T-cell (primary cell): ENCODE measurements around the gene GHRH. TPM values are rescaled to one million over a fixed set of nuclear protein-coding genes. Genes with fewer than 3 reads are reported as not detected.

Source experiments
- ATAC-seq, 4 experiments: fragments of 200-7000 bp in 3 of 4; fragments of 150-1000 bp in 1 of 4; cut with Tn5 transposase; replicated peaks in 1 of 4; 1 replicate in 3 of 4; 2 replicates in 1 of 4; pipeline ENCODE4 v1.10.0; 2021; ENCODE audit warnings: moderate library complexity in 3 of 4, mild to moderate bottlenecking in 2 of 4, moderate number of reproducible peaks in 1 of 4
- CTCF ChIA-PET, 2 donors: fragments of 300-600 bp; sonication (Branson Sonifier 250); formaldehyde crosslinking; loops; one replicate each; lab custom pipeline; 2022; ENCODE audit warnings: antibody characterized with exemption in 2 of 2; lab: Charles Lee
- POLR2A ChIA-PET, 2 donors: fragments of 300-600 bp; sonication (Branson Sonifier 250); formaldehyde crosslinking; loops; one replicate each; lab custom pipeline; 2022; ENCODE audit warnings: antibody characterized with exemption in 2 of 2; lab: Charles Lee
- DNase-seq, 35 experiments: peaks; one replicate each; pipeline versions ENCODE4 v3.0.0 to v3.0.0-alpha.2; 2013 to 2023
- H3K27ac ChIP-seq: one replicate; pipeline ENCODE4 v1.5.1; 2013; ENCODE audit warnings: low read length
- H3K27me3 ChIP-seq, 2 experiments: replicated peaks in 1 of 2; 1 replicate in 1 of 2; 2 replicates in 1 of 2; pipeline versions ENCODE4 v1.6.1 to v1.7.0; 2013; ENCODE audit warnings: low read length in 1 of 2, mixed read lengths in 1 of 2; ENCODE audit not compliant: control insufficient read depth in 2 of 2, insufficient read depth in 2 of 2; ENCODE audit errors: extremely low read depth in 1 of 2
- H3K36me3 ChIP-seq, 2 donors: 1 replicate in 1 of 2; 2 replicates in 1 of 2; pipeline versions ENCODE4 v1.6.1 to v1.7.0; 2013; ENCODE audit warnings: low read length in 1 of 2; ENCODE audit not compliant: control insufficient read depth in 2 of 2, insufficient read depth in 1 of 2; ENCODE audit errors: extremely low read depth in 1 of 2
- H3K4me1 ChIP-seq, 2 experiments: 1 replicate in 1 of 2; 2 replicates in 1 of 2; pipeline versions ENCODE4 v1.6.1 to v1.7.0; 2013; ENCODE audit warnings: low read length in 2 of 2, mixed read lengths in 1 of 2; ENCODE audit not compliant: insufficient read depth in 2 of 2, control insufficient read depth in 1 of 2; ENCODE audit errors: extremely low read depth in 1 of 2
- H3K4me3 ChIP-seq, 2 donors: 1 replicate in 1 of 2; 2 replicates in 1 of 2; pipeline versions ENCODE4 v1.5.1 to v1.7.0; 2013; ENCODE audit warnings: mild to moderate bottlenecking in 2 of 2, low read length in 1 of 2, moderate library complexity in 1 of 2; ENCODE audit not compliant: control insufficient read depth in 1 of 2; ENCODE audit errors: extremely low read depth in 1 of 2
- H3K9me3 ChIP-seq: 2 replicates; pipeline ENCODE4 v1.7.0; 2013
- H3K27ac Mint-ChIP-seq, 2 donors: one replicate each; pipeline ENCODE4 v1.8.0; 2020 to 2021; ENCODE audit warnings: mild to moderate bottlenecking in 2 of 2, mixed read lengths in 2 of 2
- H3K27me3 Mint-ChIP-seq, 2 donors: one replicate each; pipeline ENCODE4 v1.8.0; 2021 to 2022; ENCODE audit warnings: mixed read lengths in 2 of 2
- H3K36me3 Mint-ChIP-seq: one replicate; pipeline ENCODE4 v1.8.0; 2021; ENCODE audit warnings: mixed read lengths
- H3K4me1 Mint-ChIP-seq, 3 donors: one replicate each; pipeline ENCODE4 v1.8.0; 2020 to 2022; ENCODE audit warnings: mixed read lengths in 3 of 3, mild to moderate bottlenecking in 1 of 3
- H3K4me3 Mint-ChIP-seq, 3 donors: one replicate each; pipeline ENCODE4 v1.8.0; 2020 to 2022; ENCODE audit warnings: mild to moderate bottlenecking in 3 of 3, mixed read lengths in 3 of 3, moderate library complexity in 3 of 3
- H3K9me3 Mint-ChIP-seq, 3 donors: one replicate each; pipeline ENCODE4 v1.8.0; 2020 to 2022; ENCODE audit warnings: mixed read lengths in 3 of 3
- WGBS: methylation state at CpG from one replicate; pipeline ENCODE4 v1.1.5; 2013; ENCODE audit warnings: missing lambda C conversion rate; ENCODE audit not compliant: insufficient coverage; 5-methylcytosine and 5-hydroxymethylcytosine counted together
- total RNA-seq, 35 experiments: library from RNA in 6 of 35; stranded (reverse) in 6 of 35; fragments of 120-200 nt in 1 of 35; gene quantifications; one replicate each; pipeline versions ENCODE4 v1.2.1 to v1.2.4 and lab custom pipeline; 2013 to 2026

The GHRH gene
- total RNA-seq, 5 donors from 2014 or later (not counting 1 experiment from before 2014, with no cell fraction given): not detected

DNA sequence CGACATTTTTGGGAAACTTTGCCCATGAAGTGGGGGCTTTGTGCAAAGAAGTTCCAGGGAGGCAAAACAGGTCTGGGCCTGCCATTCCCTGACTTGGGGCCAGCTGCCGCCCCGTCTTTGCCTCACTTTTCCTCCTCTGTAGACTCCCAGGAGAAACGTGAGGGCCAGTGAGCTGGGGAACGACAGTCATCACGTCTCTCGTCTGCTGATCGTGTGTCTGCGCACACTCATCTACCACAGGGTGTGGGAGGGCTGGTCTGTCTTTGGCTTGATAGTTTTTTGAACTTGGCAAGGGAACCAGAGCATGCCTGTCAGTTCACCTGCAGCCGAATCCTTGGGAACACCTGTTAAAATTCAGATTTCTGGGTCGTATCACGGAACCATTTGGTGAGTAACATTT, 8.5 kb downstream of the GHRH start:
- Histone ChIP-seq H3K27me3 (peaks cover 0 to 14% of the 10 kb centered on the region in 2 experiments), H3K9me3 (no peaks in the 10 kb centered on the region), H3K27ac (no peak overlapping the region), H3K36me3 (no peaks in the 10 kb centered on the region), H3K4me1 (no peaks in the 10 kb centered on the region), H3K4me3 (no peak overlapping the region)
- CTCF ChIA-PET: interaction anchor here in 1 of 2 donors (0.6 kb wide), 1 partner anchor 1330 kb away, joined by 3 read pairs; no protein-coding TSS in a partner anchor
- peaks cover 6% of the 10 kb centered on the region in 2 donors for H3K27me3 Mint-ChIP-seq
- peaks cover 0 to 5% (median 0%) of the 10 kb centered on the region in 3 donors for H3K9me3 Mint-ChIP-seq
- WGBS: 100% methylated on average over 3 of the region's 12 CpGs
- H3K4me1 Mint-ChIP-seq: no peaks in the 10 kb centered on the region
- DNase-seq: no peak
- peaks cover 4% of the 10 kb centered on the region for H3K36me3 Mint-ChIP-seq
- POLR2A ChIA-PET: no interaction called here
- H3K27ac Mint-ChIP-seq: no peak overlapping the region
- ATAC-seq: no peak
- H3K4me3 Mint-ChIP-seq: no peak overlapping the region

DNA sequence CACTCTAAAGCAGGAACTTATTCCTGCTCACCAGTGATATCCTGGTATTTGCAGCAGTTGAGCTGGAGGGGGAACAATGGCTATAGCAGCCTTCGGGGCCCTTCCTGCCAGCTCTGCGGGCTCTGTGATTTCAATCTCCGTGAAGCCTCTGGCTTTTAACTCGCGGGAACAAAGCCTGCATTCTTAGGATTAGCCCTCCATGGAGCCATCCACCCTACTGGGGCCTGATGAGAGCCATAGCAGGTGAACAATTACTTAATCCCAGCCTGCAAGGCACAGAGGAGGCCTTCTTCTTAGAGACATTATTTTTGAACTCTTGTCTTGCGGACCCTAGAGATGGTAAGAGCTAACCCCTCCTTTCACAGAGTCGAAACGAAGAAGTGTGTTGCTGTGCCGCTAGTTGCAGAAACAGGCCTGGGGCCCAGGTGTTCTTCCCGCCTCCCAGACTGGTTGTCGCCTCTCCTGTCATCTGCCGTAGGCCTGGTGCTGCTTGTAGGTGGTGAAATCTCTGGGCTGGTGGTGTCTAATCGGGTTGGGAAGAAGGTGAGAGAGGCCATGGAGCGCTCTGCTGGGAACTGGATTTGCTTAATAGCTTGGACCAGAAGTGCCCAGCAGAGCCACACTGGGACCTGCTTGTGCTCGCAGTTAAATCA, 9.7 kb downstream of the GHRH start:
- no peak overlapping the region for H3K4me3 Mint-ChIP-seq
- 92% methylated on average over 8 of the region's 15 CpGs for WGBS
- no peaks in the 10 kb centered on the region for H3K4me1 ChIP-seq
- DNase-seq (no peak), ATAC-seq (no peak)
- peaks cover 3 to 6% of the 10 kb centered on the region in 2 donors for H3K27me3 Mint-ChIP-seq
- no peaks in the 10 kb centered on the region for H3K9me3 ChIP-seq
- H3K27me3 ChIP-seq: peaks cover 0 to 12% of the 10 kb centered on the region in 2 experiments
- H3K36me3 Mint-ChIP-seq: peaks cover 4% of the 10 kb centered on the region
- POLR2A ChIA-PET: no interaction called here
- no peak overlapping the region for H3K4me3 ChIP-seq
- H3K27ac Mint-ChIP-seq: no peak overlapping the region
- H3K4me1 Mint-ChIP-seq: no peaks in the 10 kb centered on the region
- no peaks in the 10 kb centered on the region for H3K36me3 ChIP-seq
- CTCF ChIA-PET: no interaction called here
- H3K27ac ChIP-seq: no peak overlapping the region
- H3K9me3 Mint-ChIP-seq: peaks cover 0 to 5% (median 0%) of the 10 kb centered on the region in 3 donors

DNA sequence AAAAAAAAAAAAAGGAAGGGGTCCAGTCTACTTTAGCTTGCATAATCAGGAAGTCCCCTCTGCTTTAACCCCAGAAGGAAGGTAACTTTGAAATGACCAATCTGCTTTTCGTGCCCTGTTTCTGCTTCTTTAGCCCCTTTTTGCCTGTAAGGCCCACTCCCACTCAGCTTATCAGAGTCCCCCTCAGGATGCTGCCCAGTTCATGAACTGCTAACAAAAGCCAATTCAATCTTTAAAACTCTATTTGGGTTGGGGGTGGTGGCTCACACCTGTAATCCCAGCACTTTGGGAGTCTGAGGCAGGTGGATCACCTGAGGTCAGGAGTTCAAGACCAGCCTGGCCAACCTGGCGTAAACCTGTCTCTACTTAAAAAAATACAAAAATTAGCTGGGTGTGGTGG, 12.3 kb downstream of the GHRH start:
- 100% methylated on average over 1 of the region's 2 CpGs for WGBS
- POLR2A ChIA-PET: no interaction called here

DNA sequence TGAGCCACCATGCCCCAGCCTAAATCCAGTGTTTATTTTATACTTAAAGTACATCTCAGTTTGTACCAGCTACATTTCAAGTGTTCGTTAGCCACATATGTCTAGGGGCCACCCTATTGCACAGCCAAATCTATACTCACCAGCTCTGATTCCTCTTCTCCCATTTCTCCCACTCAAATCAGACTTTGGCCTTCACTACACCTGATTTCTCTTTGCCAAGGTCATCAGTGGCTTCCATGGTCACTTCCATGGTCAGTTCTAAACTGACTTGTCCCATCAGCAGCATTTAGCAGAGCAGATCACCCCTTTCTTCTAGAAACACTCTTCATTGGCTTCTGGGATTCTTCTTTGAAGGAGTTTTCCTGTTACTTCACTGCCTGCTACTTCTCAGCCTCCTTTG, 14.1 kb downstream of the GHRH start:
- ATAC-seq: no peak
- H3K36me3 Mint-ChIP-seq: peaks cover 16% of the 10 kb centered on the region
- no peak overlapping the region for H3K27ac ChIP-seq
- WGBS: 89% methylated on average over 1 of the region's 1 CpG
- ChIA-PET CTCF (no interaction called here), POLR2A (interaction anchor here in 1 of 2 donors (0.6 kb wide), 1 partner anchor 79 kb away, joined by 3 read pairs; no protein-coding TSS in a partner anchor)
- no peaks in the 10 kb centered on the region for H3K4me1 Mint-ChIP-seq
- H3K4me1 ChIP-seq: no peaks in the 10 kb centered on the region
- H3K36me3 ChIP-seq: peaks cover 7 to 17% of the 10 kb centered on the region in 2 donors
- H3K4me3 ChIP-seq: no peak overlapping the region
- H3K27ac Mint-ChIP-seq: no peak overlapping the region
- no peak for DNase-seq
- no peak overlapping the region for H3K4me3 Mint-ChIP-seq
- H3K9me3 ChIP-seq: no peaks in the 10 kb centered on the region
- H3K9me3 Mint-ChIP-seq: no peaks in the 10 kb centered on the region
- H3K27me3 ChIP-seq: no peaks in the 10 kb centered on the region
- no peaks in the 10 kb centered on the region for H3K27me3 Mint-ChIP-seq

More for the DNA sequence above, 12.3 kb downstream of the GHRH start:
- peaks cover 2% of the 10 kb centered on the region in 2 donors for H3K36me3 ChIP-seq
- no peak for ATAC-seq
- no peak overlapping the region for H3K4me3 ChIP-seq
- Mint-ChIP-seq H3K27ac (no peak overlapping the region), H3K4me1 (no peaks in the 10 kb centered on the region), H3K4me3 (no peak overlapping the region), H3K9me3 (peaks cover 0 to 3% (median 0%) of the 10 kb centered on the region in 3 donors), H3K27me3 (peaks cover 0 to 3% of the 10 kb centered on the region in 2 donors), H3K36me3 (peaks cover 4% of the 10 kb centered on the region)
- H3K4me1 ChIP-seq: no peaks in the 10 kb centered on the region
- no peaks in the 10 kb centered on the region for H3K9me3 ChIP-seq
- H3K27me3 ChIP-seq: peaks cover 0 to 5% of the 10 kb centered on the region in 2 experiments
- no peak for DNase-seq
- CTCF ChIA-PET: no interaction called here
- H3K27ac ChIP-seq: no peak overlapping the region

DNA sequence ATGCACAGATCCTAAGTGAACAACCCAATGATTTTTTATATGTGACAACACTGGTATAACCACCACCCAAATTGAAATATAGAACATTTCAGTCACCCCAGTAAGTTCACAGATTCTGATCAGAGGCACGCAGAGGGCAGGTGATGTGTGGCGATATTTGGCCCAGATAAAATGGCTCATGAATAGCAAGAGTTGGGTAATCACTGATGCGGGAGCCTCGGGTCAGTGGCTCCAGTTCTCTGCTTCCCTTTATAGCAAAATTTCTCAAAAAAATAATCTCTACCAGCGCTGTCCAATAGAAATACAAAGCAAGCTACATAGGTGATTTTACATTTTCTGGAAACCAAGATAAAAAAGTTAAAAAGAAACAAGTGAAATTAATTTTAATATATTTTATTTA, 14.9 kb downstream of the GHRH start:
- Mint-ChIP-seq H3K36me3 (peaks cover 19% of the 10 kb centered on the region), H3K9me3 (no peaks in the 10 kb centered on the region), H3K27me3 (no peaks in the 10 kb centered on the region), H3K4me1 (no peaks in the 10 kb centered on the region), H3K27ac (no peak overlapping the region), H3K4me3 (no peak overlapping the region)
- POLR2A ChIA-PET: no interaction called here
- ATAC-seq: no peak
- no CpG with 5 or more reads among the region's 5 CpGs for WGBS
- Histone ChIP-seq H3K4me3 (no peak overlapping the region), H3K4me1 (no peaks in the 10 kb centered on the region), H3K36me3 (peaks cover 10 to 25% of the 10 kb centered on the region in 2 donors), H3K27me3 (no peaks in the 10 kb centered on the region), H3K9me3 (no peaks in the 10 kb centered on the region), H3K27ac (no peak overlapping the region)
- no peak for DNase-seq
- CTCF ChIA-PET: no interaction called here

DNA sequence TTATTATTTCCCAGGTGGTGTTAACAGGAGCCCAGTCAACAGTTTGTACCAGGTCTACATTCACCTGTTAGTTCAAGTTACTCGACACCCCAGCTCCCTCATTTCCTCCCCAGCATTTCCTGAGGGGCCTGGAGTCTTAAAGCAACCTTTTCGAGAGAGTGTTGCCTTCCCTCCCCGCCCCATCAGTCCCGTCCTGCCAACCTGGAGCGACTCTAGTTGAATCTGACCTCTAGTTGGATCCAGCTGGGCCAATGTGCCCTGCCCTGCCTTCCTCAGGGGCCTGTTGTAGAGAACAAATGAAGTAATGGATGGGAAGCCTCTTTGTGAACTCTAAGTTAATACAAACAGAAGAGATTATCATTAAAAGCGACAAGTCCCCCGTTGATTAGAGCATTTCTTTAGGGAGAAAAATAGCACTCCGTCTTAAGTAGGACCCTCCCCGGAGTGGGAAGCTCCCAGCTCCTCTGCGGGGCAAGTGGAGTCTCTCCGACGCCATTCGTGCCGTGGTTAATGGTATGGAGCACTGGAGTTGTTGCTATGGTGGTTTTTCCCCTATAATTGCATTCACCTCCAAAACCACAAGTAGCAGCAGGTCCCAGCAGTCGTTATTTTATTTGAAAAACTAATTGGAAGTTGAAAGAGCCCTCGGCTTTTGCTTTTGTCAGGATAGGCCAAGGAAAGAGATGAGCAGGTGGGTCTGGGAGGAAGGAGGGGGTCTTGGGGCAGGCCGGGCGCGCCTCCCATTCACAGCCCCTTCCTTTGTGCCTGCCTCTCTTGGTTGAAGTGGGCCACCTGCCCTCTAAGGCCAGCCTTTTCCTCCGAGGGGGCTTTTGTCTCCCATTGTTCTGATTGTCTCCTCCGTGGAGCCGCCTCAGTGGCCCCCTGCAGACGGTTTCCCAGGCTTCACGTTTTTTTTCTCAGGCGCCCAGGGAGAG, 16.1 kb downstream of the GHRH start:
- no peak overlapping the region for H3K27ac Mint-ChIP-seq
- DNase-seq: no peak
- POLR2A ChIA-PET: no interaction called here

More for the DNA sequence above, 16.1 kb downstream of the GHRH start:
- Mint-ChIP-seq H3K27me3 (no peaks in the 10 kb centered on the region), H3K4me1 (no peaks in the 10 kb centered on the region), H3K36me3 (peaks cover 32% of the 10 kb centered on the region), H3K4me3 (no peak overlapping the region), H3K9me3 (no peaks in the 10 kb centered on the region)
- ATAC-seq: no peak
- Histone ChIP-seq H3K4me1 (no peaks in the 10 kb centered on the region), H3K27me3 (no peaks in the 10 kb centered on the region), H3K4me3 (no peak overlapping the region), H3K36me3 (peaks cover 10 to 37% of the 10 kb centered on the region in 2 donors), H3K9me3 (no peaks in the 10 kb centered on the region), H3K27ac (no peak overlapping the region)
- WGBS: 85% methylated on average over 12 of the region's 25 CpGs
- CTCF ChIA-PET: no interaction called here
